Stimulated activated CD8-positive, alpha-beta memory T cell treated with anti-CD3 and anti-CD28 coated beads, Interleukin-15, amount 100 ng/mL, for 48 hours (primary cell): ENCODE data around the gene TCTA.
"Not testable (repeated sequence)": the region's sequence is repeated elsewhere in the genome, so short reads cannot be mapped to it uniquely, and the experiment has no call there.

Source experiments
- DNase-seq, 2 donors: peaks; one replicate each; pipeline ENCODE4 v3.0.0-alpha.2; 2020; ENCODE audit warnings: low read depth in 2 of 2

Gene TCTA, protein sequence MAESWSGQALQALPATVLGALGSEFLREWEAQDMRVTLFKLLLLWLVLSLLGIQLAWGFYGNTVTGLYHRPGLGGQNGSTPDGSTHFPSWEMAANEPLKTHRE

DNA sequence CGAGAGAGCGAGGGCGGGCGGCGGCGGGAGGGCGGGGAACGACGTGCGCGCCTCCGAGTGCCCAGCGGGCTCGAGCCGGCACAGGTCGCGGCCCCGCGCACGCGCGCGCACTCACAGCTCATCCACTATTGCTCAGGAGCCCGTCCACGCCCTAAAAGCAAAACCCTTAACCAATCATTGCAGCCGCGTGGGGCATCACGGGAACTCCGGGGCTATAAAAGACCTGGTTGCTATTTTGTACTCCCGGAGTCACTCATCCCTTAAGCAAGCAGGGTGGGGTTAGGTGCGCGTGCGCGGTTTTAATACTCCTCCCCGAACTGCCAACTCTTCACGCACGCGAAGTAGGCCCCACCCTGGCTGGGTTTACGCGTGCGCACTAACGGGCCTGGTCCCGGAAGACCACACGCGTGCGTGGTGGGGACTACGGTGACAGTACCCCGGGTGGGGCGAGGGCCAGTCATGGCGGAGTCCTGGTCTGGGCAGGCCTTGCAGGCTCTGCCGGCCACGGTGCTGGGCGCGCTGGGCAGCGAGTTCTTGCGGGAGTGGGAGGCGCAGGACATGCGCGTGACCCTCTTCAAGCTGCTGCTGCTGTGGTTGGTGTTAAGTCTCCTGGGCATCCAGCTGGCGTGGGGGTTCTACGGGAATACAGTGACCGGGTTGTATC lies at the start of gene TCTA, which contains the start of gene RHOA:
Gene TCTA, plus strand, starts transcription at position 456 of the 664 bp plus-strand sequence. Its CDS starts 4 bp downstream, at position 460.
Gene RHOA, minus strand, starts transcription at position 9 of the 664 bp plus-strand sequence. CDS start 36,387 bp downstream, outside the sequence.
- DNase-seq: peak; percentile 97 to 98

DNA sequence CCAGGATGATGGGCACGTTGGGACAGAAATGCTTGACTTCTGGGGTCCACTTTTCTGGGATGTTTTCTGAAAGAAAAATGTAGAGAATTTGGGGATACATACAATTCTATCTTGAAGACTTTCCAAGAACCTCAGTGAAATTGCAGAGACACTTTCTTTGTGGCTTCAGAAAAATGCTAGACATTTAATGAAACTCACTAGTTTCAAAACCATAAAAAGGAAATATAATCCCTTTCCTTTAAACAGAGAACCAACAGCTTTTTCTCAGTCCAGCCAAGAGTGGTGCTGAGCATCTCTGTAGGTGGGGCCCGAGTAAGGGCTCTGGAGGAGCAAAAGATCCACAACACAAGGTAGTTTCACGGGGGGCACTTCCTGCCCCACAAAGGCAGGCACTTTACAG lies 49.7 kb upstream of the TCTA start:
- DNase-seq: no peak

DNA sequence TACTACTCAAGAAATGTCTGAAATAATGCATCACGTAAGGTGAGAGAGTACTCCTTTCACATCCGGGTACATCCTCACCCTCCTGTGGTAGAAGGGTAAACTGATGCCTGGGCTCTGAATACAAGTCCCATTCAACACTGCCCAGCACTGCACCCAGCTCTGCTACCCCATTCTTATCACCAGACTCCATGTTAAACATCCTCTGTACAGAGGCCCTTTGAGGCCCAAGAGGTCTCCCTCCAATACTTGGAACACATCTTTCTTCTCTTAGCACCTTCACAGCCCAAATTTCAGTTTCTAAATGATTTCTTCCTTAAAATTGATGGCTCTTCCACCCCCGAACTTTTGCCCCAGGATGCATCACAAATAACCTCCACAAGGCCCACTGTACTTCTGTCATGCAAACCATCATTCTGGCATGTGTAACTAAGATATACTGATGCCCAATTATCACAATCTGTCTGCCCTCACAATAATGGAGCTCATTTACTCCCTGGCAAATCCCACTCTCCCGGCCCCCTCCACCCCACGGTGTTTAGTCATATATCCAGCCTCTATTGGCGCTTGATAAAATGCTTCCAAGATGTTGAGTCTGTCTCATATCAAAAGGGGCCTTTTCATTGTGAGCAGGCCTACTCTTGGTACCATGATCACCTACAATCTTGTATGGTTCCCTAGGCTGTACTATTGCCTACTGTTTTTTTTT lies 41.5 kb upstream of the TCTA start:
- no peak for DNase-seq

DNA sequence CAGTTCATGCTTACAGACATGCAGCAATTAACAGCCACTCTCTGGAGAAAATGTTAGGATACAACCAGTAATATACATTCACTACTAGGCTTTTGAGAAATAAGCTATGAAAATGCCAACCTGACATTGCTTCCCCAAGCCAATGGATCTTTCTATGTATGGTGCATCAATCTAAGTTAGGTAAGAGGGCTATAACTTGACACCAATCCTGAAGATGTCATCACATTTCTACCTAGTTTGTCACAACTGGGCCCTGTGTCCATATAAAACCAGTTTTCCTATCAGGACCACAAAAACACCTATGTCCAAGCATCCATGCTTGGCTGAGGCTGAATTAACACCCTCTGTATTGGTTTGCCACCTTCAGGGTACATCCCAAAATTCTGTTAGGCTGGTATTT lies 40.3 kb upstream of the TCTA start:
- no peak for DNase-seq

DNA sequence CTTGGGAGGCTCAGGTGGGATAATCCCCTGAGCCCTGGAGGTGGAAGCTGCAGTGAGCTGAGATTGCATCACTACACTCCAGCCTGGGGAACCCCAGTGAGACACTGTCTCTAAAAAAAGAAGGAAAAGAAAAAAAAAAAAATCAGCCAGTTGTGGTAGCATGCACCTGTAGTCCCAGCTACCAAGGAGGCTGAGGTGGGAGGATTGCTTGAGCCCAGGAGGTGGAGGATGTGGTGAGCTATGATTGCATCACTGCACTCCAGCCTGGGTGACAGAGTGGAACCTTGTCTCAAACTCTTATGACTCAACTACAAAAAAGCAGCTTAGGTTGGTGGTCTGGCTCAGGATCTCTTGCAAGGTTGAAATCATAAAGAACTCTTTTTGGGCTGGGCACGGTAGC lies 34.7 kb upstream of the TCTA start:
- peak; percentile 49 to 55 for DNase-seq

DNA sequence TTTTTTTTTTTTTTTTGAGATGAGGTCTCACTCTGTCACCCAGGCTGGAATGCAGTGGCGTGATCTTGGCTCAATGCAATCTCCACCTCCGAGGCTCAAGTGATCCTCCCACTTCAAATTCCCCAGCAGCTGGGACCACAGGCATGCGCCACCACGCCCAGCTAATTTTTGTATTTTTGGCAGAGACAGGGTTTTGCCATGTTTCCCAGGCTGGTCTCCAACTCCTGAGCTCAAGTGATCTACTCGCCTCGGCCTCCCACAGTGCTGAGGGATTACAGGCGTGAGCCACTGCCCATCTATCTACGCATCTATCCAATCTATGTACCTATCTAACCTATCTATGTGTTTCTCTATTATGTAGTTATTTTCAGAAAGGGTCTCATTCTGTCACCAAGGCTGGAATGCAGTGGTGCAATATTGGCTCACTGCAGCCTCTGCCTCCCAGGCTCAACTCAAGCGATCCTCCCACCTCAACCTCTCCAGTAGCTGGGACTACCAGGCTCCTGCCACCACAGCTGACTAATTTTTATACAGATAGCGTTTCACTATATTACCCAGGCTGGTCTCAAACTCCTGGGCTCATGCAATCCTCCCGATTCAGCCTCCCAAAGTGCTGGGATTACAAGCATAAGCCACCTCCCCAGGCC lies 33.9 kb upstream of the TCTA start:
- DNase-seq: no peak

DNA sequence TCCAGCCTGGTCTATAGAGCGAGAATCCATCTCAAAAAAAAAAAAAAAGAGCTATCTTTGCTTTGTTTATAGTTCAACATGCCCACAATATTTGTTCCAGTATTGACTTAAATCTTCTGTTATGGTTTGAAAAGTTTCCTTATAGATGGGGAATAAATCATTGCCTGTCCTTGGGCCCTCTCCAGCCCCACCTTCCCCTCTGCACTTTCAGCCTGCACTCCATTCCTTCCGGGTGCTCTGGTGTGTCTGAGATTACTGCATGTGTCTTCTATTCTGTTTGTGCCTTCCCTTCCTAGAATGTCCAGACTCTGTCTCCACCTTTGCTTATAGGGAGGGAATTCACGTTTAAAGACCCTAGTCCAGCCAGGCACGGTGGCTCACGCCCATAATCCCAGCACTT lies 28.8 kb upstream of the TCTA start:
- no peak for DNase-seq

DNA sequence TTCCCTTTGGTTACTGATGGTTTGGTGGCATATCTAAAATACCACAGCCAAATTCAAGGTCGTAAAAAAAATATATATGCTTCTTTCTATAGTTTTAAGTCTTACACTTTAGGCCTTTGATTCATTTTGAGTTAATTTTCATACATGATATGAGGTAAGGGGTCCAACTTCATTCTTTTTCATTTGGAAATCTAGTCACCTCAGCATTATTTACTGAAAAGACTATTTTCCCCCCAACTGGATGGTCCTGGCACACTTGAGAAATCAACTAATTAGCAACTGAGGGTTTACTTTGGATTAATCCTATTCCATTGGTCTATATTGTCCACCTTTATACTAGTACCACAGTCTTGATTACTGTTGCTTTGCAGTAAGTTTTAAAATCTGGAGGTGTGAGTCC lies 26.6 kb upstream of the TCTA start:
- DNase-seq: no peak

DNA sequence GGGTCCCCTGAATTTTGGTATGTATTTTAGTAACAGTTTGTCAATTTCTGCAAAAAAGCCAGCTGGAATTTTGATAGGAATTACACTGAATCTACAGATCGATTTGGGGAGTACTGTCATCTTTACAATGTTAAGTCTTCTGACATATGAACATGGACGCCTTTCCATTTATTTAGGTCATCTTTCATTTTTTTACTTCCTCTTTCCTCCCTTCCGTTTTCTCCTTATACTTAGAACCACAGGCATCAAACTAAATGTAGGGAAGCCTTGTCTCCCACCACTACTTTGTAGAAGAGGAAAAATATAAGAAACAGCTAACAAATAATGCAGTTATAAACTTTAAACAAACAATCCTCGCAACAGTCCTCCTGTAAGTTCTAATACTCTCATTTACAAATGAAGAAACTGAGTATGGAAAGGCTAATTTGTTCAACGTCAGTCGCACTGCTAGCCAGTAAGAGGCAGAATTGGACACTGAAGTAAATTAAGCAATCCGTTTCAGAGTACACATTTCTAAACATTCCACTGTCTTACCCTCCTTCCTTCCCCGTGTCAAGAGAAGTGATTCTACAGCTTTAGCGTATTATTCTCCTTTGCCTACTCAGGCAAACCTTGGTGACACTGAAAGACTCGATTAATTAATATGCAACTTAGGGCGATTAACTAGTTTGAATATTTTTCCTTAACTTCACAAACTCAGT lies 26.0 kb upstream of the TCTA start:
- DNase-seq: no peak

DNA sequence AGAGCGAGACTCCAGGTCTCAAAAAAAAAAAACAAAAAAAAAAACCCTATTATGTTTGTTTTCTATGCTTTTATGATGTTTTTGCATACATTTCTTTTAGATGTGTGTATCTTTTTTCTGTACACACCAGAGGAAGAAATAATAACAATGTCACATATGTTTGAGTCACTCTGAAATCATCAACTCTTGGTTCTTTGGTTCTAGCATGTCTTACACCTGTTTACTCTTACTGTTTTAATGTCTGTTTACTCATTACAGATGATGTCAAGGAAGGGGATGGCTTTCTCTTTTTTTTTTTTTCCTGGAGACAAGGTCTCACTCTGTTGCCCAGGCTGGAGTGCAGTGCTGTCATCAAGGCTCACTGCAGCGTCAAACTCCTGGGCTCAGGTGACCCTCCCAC lies 24.5 kb upstream of the TCTA start:
- DNase-seq: no peak

DNA sequence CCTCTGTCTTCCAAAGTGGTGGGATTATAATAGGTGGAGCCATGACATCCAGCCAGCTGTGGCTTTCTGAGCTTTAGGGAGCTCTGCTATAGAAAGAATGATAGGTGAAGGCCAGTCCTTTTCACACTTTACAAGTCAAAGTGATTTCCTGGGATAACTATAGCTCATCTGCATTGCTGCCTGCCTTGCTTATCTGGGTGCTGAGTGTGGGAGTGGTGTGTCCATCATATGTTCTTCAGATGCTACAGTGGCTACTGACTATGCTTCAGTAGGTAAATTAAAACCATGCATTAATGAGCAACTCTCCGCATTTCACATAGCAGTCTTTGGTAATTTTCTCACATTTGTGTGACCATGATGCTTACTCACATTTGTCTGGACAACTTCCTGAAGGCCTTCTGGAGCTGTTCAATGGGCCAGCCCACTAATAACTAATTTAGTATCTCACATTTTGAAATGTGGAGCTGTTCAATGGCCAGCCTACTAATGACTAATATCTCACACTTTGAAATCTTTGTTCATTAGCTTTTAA lies 23.9 kb upstream of the TCTA start:
- DNase-seq: no peak

DNA sequence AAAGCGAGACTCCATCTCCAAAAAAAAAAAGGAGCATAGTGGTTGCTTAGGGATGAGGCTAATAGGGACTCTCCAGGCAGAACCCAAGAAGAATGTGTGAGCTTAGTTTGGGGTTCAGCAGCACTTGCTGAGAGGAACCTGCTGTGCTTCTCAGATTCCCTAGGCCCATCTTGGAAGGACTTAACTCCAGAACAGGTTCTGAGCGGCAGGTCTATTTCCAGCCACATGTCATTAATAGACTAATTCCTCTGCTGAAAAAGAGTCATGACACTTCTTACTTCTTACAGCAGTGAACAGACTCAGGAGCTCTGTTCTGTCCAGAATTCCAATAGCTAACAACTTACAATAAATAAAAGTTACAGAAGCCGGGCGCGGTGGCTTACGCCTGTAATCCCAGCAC lies 22.9 kb upstream of the TCTA start:
- no peak for DNase-seq

DNA sequence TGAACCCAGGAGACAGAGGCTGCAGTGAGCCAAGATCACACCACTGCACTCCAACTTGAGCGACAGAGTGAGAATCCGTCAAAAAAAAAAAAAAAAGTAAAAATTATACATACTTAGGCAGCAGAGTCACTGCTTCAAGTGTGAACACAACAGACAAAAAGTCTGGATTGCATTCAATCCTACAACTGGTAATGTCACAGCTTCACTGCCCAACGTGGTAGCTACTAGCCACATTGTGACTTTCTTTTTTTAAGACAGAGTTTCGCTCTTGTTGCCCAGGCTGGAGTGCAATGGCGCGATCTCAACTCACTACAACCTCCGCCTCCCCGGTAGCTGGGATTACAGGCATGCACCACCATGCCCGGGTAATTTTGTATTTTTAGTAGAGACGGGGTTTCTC lies 20.9 kb upstream of the TCTA start:
- not testable (repeated sequence) for DNase-seq

DNA sequence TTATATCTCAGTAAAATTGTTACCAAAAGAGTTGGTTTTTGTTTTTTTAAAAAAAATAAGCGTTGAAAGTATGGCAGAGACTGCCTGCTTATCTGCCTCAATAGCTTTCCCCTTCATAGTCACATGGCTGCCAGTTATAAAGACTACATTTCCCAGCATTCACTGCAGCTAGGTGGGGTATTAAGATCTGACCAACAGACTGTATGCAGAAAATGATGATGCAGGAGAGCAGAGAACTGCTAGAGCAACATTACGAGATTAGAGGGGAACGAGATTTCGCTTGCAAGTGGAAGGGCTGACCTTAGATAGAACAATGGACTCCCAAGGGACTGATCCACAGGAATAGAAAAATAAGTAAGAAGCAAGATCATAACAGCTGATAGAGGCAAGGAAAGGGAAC lies 14.8 kb upstream of the TCTA start:
- no peak for DNase-seq

DNA sequence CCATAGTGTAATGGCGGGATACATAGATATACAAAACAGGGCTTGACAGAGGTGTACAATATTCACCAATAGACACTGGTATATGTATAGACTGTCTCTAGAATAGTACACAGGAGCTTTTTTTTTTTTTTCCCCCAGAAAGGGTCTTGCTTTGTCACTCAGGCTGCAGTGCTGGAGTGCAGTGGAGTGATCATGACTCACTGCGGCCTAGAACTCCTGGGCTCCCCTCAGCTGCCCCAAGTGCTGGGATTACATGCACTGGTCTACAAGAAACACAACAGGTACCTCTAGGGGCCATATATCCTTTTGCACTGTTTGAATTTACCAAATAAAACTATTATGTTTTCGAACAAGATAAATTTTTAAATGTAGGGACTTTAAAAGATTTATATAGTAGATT lies 12.8 kb upstream of the TCTA start:
- DNase-seq: no peak

DNA sequence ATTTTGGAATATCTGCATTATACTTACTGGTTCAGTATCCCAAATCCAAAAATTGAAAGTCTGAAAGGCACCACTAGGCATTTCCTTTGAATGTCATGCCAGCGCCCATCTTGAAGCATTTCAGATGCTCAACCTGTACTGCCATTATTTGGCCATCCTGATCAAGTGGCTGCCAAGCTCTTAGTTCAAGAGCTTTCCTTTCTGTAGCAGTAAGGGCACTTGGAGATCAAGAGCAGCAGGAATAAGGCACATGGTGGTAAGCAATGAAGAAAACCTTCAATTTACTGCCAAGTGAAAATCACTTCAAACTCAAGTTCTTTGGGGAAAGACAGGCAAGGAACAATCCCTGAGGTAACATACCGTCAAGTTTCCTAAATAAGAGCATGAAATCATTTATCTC lies 10.5 kb upstream of the TCTA start:
- no peak for DNase-seq

DNA sequence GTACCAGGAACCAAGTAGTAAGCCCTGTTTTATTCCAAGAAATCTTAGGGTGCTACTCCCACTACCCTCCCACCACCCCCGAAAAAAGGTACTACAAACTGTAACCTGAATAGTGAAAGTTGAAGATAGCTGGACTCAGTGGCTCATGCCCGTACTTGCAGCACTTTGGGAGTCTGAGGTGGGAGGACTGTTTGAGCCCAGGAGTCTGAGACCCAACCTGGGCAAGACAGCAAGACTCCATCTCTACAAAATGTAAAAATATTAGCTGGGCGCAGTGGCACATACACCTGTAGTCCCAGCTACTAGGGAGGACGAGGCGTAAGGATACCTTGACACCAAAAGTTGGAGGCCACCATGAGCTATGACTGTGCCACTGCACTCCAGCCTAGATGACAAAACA lies 8.3 kb upstream of the TCTA start:
- DNase-seq: no peak

DNA sequence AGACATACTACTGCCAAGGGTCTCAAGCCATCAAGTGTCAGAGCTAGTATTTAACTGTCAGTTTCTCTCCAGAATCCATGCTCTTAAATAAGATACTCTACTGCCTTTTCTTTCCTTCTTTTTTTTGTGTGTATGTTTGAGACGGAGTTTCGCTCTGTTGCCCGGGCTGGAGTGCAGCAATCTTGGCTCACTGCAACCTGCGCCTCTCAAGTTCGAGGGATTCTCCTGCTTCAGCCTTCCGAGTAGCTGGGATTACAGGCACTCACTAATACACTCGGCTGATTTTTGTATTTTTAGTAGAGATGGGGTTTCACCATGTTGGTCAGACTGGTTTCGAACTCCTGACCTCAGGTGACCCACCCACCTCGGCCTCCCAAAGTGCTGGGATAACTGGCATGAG lies 6.7 kb upstream of the TCTA start:
- not testable (repeated sequence) for DNase-seq

DNA sequence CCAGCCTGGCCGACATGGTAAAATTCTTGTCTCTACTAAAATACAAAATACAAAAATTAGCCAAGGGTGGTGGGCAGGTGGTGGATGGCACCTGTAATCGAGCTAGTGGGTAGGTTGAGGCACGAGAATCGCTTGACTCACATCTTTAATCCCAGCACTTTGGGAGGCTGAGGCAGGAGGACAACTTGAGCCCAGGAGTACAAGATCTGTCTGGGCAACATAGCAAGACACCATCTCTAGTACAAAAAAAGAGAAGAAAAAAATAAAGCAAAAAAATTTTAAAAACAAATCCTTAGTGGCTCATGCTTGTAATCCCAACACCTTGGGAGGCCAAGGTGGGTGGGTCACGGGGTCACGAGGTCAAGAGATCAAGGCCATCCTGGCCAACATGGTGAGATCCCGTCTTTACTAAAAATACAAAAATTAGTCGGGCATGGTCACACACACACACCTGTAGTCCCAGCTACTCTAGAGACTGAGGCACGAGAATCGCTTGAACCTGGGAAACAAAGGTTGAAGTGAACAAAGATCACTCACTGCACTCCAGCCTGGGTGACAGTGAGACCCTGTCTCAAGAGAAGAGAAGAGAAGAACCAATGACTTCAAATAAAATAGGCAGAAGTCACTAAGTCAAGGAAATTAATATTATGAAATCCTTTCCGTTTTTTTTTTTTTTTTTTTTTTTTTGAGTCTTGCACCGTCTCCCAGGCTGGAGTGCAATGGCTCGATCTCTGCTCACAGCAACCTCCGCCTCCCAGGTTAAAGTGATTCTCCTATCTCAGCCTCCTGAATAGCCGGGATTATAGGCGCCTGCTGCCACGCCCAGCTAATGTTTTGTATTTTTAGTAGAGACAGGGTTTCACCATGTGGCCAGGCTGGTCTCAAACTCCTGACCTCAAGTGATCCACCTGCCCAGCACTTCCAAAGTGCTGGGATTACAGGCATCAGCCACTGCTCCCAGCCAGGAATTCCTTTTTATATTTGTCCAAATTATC lies 5.4 kb upstream of the TCTA start:
- no peak for DNase-seq

DNA sequence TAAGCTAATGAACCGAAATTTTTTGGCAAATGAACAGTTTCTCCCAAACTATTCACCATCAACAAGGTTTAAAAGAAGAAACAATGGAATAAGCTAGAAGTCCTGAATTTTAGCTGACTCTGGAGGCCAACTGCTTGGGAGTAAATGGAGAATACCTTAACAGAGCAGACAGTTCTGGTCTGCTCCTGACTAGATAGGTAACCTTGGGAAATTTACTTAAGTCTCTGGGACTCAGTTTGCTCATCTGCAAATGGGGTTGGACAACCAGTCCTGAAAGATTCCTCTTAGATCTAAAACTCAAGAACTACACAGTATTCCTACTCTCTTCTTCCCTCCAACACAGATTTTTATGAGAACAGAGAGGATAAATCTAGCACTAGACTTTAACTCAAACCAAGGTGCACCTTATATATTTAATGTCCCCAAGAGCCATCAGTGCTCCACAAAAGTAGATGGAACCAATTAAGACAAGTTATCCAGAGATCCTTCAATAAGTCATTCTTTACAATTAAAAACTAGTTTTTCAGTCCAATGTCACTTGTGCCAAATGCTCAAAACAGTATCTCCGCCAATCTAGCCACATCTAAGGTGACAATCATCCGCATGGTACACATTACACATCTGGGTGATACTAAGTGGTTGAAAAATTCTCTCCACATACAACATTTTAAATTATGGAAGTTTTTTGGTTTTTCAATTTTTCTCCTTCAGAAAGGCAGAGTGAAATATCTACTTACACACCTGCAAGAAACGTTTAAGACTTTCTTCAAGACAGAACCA lies 2.0 kb upstream of the TCTA start:
- no peak for DNase-seq
